Measurements from ENCODE around the gene KRTAP4-12.
A peak's percentile ranks its signal among the peaks of the same experiment; 100 is the strongest.
"Not testable (repeated sequence)": the region's sequence is repeated elsewhere in the genome, so short reads cannot be mapped to it uniquely, and the experiment has no call there.

KRTAP4-12 gene

GRCh38 chr17:41126412-41126811 is 2.4 kb upstream of the KRTAP4-12 start:
- DNase-seq (ENCODE audit: low read depth), result no peak

DNA sequence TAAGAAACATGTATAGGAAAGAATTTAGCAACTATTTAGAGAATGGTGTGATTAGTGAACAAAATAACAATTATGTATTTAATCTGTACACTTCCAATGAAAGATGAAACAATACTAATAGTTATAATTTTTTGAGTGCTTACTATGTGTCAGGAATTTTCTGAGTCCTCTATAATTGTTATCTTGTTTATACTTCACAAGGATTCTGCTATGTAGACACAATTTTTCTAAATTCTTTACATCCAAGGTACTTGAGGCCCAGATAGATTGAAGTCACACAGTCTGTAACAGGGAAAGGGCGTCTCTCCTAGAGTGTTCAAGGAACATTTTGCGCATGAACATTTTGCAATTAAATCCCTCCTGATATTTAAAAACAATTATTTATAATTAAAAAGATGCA is 1.1 kb upstream of the KRTAP4-12 start:
- DNase-seq (ENCODE audit: low read depth), result no peak

DNA sequence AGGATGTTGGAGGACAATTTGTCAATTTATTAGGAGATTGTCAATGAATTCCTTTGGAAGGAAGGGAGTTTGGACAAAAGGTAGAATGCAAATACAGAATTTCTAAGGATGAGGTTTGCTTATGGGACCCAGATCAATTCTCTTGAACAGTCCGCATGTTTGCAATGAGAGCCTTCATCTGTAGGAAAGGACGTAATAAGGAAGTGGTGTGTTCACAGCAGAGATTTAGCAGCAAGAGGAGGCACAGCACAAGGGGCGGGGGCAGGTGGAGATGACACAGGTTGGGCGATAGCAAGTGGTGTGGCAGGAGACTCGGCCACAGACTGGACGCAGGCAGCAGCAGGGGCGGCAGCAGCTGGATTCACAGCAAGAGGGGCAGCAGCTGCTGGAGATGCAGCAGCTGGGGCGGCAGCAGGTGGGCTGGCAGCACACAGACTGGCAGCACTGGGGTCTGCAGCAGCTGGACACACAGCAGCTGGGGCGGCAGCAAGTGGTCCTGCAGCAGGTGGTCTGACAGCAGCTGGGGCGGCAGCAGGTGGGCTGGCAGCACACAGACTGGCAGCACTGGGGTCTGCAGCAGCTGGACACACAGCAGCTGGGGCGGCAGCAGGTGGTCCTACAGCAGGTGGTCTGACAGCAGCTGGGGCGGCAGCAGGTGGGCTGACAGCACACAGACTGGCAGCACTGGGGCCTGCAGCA is 541 bp downstream of the KRTAP4-12 start:
- DNase-seq (ENCODE audit: low read depth), result not testable (repeated sequence)

DNA sequence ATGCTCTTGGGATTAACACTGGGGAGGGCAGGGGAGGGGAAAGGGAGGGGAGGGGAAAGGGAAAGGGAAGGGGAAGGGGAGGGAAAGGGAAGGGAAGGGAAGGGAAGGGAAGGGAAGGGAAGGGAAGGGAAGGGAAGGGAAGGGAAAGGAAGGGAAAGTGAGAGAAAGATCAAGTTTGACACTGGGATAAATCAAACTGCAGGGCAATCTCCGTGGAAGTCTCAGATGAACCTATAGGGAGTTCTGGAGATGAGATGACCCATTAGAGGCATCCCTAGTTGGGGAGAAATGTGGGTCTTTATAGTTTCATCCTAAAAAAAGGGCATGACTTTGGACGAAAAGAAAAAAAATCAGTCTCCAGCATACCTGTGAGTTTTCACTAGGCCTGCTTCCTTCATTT is 2.2 kb downstream of the KRTAP4-12 start:
- DNase-seq (ENCODE audit: low read depth), result no peak

- peak; percentile 93 for DNase-seq (ENCODE audit: low read depth)
Observed at GRCh38 chr17:41119696-41120690, 4.0 kb downstream of the KRTAP4-12 start.

DNA sequence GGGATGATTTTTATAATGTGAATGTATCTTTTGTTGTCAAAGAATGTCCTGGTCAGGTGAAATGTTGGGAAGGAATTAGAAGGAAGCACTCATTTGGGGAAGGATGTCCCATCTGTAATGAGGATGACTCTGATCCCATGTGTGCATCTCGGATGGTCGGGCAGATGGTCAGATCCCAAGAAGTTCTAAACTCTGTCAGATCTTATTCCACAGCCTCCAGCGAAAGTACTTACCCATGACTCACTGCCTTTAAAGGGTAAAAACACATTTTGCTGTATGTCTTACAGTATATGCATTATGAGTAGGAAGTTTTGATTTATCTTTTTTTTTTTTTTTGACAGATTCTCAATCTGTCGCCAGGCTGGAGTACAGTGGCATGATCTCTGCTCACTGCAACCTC is 5.3 kb downstream of the KRTAP4-12 start:
- DNase-seq (ENCODE audit: low read depth), result peak; percentile 81

GRCh38 chr17:41117846-41118386 is 6.1 kb downstream of the KRTAP4-12 start, which contains the start of gene KRTAP4-11:
Gene KRTAP4-11 (minus strand): TSS chr17:41118373. CDS start chr17:41118315, 58 bp downstream.
- not testable (repeated sequence) for DNase-seq (ENCODE audit: low read depth)

DNA sequence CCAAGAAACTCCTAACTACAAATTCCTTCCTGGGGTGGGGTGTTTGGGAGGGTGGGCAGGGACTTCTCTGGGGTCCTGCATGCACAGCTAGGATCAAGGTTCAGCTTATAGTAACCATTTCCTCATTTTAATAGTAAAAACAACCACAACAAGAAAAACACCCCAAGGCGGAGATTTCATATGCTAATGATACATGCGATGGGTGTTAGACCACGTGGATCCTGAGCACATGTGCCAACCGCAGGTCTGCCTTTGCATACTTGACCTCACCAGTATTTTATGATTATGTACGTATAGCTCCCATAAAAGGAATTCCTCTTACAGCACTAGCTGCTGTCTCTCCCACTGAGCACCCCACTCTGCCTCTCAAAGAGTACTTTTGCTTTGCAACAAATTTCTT is 7.7 kb downstream of the KRTAP4-12 start:
- DNase-seq (ENCODE audit: low read depth), result no peak

DNA sequence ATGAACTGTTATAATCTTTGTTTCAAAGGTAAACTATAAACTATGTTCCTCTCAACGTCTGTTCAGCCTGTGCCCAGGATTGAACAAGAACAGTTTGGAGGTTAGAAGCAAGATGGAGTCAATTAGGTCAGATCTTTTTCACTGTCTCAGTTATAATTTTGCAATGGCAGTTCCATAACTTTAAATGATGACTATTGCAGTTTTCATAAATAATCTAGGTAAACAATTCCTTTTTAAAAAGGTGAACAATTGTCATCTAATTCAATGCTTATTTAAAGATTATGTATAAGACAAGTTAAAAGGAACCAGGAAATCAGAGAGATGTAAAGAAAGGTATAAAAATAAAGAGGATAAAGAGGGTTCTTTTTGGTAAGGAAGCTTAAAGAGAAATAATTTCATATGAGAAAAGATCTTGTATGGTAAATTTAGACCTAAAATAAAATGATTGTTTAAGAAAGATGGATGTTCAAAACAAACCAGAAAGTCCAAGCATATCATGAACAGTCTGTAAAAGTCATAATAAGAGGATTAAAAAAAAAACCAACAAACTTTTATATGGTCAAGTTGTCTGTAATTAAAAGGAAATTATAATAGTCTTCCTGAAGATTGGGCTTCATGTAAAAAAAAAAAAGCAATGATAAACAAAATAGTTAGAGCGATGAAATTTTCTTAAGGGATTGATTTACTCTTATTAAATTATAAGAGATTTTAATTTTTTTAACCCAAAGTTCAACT is 12.7 kb downstream of the KRTAP4-12 start:
- DNase-seq (ENCODE audit: low read depth), result peak; percentile 31

DNA sequence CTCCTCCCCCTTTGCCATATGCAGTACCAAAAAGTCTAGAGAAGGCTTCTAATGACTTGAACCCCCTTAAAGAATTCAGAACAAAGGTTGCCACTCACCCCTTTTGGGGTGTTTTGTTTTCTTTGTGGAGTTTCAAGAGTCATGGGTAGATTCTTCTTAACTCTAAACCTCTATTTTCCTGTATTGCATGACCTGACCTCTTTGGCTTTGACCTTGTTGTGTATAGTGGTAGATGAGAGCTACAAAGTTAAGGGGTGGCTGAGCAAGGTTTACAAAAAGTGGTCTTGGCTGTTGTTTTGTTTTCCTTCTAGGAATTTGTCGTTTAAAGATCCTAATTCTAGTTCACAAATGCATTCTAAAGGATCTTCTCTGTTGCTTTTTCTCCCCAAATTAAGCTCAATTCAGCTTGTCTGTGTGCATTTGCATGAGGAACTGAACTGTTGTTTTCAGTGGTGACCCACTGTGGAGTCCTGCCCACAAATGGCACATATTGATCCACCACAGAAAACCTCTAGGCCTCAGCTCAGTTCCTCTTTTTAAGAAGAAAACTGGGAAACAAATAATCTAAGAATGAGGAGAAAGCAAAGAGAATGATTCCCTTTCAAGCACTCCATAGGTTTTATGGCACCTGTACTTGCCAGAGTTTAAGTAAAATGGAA is 15.1 kb downstream of the KRTAP4-12 start:
- not testable (repeated sequence) for DNase-seq (ENCODE audit: low read depth)

GRCh38 chr17:41107941-41108450 is 16.0 kb downstream of the KRTAP4-12 start:
- no peak for DNase-seq (ENCODE audit: low read depth)

DNA sequence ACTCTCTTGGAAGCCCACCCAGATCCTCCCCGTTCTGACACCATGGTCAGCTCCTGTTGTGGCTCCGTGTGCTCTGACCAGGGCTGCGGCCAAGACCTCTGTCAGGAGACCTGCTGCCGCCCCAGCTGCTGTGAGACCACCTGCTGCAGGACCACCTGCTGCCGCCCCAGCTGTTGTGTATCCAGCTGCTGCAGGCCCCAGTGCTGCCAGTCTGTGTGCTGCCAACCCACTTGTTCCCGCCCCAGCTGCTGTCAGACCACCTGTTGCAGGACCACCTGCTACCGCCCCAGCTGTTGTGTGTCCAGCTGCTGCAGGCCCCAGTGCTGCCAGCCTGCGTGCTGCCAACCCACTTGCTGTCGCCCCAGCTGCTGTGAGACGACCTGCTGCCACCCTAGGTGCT is 18.6 kb downstream of the KRTAP4-12 start, which contains the start of gene KRTAP4-9:
Gene KRTAP4-9 (plus strand): TSS at position 43 of the 400 bp plus-strand sequence. CDS start 0 bp downstream, at position 43.
- DNase-seq (ENCODE audit: low read depth), result not testable (repeated sequence)

GRCh38 chr17:41104386-41105038 is 19.5 kb downstream of the KRTAP4-12 start:
- DNase-seq (ENCODE audit: low read depth), result peak; percentile 85

GRCh38 chr17:41103896-41104295 is 20.1 kb downstream of the KRTAP4-12 start:
- peak; percentile 71 for DNase-seq (ENCODE audit: low read depth)

DNA sequence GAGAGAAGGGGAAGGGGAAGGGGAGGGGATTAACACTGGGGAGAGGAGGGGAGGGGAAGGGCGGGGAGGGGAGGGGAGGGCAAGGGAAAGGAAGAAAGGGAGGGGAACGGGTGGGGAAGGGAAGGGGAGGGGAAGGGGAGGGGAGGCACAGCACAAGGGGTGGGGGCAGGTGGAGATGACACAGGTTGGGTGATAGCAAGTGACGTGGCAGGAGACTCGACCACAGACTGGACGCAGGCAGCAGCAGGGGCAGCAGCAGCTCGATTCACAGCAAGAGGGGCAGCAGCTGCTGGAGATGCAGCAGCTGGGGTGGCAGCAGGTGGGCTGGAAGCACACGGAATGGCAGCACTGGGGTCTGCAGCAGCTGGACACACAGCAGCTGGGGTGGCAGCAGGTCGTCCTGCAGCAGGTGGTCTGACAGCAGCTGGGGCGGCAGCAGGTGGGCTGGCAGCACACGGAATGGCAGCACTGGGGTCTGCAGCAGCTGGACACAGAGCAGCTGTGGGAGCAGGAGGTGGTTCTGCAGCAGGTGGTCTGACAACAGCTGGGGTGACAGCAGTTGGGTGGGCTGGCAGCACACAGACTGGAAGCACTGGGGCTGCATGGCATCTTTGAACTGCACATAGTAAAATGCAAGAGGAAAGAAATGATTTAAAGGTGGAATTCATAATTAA is 22.3 kb downstream of the KRTAP4-12 start, which contains the start of gene KRTAP4-16:
Gene KRTAP4-16 (minus strand): TSS at position 624 of the 674 bp plus-strand sequence. CDS start 0 bp downstream, at position 624.
- DNase-seq (ENCODE audit: low read depth), result peak; percentile 73

GRCh38 chr17:41099682-41100480 is 24.1 kb downstream of the KRTAP4-12 start:
- DNase-seq (ENCODE audit: low read depth), result peak; percentile 99

GRCh38 chr17:41098481-41098880 is 25.5 kb downstream of the KRTAP4-12 start:
- peak; percentile 91 for DNase-seq (ENCODE audit: low read depth)

DNA sequence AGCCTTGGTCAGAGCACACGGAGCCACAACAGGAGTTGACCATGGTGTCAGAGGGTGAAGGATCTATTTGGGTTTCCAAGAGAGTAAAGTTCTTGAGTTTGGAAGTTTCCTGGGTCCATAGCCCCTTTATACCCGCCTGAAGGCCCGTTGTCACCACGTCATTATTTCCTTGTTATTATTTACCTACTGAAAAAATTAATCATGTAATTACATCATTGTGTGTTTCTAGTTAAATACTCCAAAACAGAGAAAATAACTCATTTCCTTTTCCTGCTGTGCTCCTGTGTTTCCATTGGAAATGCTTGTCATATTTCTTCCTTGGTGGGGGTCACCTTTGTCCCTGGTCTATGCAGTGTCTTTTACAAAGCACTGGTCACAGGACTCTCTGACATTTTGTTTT is 25.9 kb downstream of the KRTAP4-12 start, which contains the start of gene KRTAP4-8:
Gene KRTAP4-8 (minus strand): TSS at position 101 of the 400 bp plus-strand sequence. CDS start 58 bp downstream, at position 43.
- DNase-seq (ENCODE audit: low read depth), result peak; percentile 39

DNA sequence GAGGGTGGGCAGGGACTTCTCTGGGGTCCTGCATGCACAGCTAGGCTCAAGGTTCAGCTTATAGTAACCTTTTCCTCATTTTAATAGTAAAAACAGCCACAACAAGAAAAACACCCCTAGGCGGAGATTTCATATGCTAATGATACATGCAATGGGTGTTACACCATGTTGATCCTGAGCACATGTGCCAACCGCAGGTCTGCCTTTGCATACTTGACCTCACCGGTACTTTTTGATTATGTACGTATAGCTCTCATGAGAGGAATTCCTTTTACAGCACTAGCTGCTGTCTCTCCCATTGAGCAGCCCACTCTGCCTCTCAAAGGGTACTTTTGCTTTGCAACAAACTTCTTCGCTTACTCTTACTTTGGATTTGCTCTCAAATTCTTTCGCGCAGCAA is 27.9 kb downstream of the KRTAP4-12 start:
- no peak for DNase-seq (ENCODE audit: low read depth)
